Stimulated activated CD4-positive, alpha-beta T cell treated with anti-CD3 and anti-CD28 coated beads, Interleukin-1b, Interleukin-23, amount 100 ng/mL, for 4 hours (primary cell): ENCODE results near the gene SDK1.

ENCODE experiments used
- DNase-seq, 2 donors: peaks; one replicate each; pipeline ENCODE4 v3.0.0-alpha.2; 2020; ENCODE audit warnings: low read depth in 2 of 2

Gene SDK1

DNA sequence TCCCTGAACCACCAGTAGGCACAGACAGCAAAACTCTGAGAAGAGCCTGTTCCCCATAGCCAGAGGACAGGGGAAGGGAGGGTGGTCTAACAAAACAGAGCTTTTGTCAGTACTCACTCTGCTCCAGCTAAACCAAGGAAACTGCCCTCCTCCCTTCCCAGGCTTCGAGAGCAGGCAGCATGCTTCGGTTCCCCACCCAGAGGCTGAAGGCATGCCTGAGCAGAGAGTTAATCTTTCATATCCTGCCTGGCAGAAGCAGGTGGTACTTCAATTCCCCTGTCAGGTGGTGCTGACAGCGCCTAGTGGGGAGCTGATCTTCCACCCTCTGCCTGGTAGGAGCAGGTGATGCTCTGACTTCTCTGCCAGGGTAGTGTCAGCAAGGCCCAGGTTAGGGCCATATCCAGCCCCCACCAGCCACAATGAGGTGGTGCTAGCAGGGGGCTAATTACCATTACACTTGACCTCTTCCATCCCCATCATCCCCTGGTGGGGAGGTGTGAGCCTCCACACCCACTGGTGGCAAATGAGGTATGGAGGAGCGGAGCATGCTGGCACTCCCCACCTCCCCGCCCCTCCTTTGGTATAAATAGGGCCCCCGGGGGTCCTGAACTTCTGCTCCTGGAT lies 35.1 kb downstream of the SDK1 start:
- no peak for DNase-seq

DNA sequence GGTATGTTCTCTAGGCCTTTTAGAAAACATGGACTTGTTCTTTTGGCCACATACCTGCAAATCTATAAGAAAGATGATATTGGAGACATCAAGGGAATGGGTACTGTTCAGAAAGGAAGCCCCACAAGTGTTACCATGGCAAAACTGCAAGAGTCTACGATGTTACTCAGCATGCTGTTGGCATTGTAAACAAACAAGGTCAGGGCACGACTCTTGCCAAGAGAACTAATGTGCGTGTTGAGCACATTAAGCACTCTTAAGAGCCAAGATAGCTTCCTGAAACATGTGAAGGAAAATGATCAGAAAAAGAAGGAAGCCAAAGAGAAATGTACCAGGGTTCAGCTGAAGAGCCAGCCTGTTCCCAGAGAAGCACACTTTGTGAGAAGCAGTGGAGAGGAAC lies 37.1 kb downstream of the SDK1 start:
- DNase-seq, result no peak

DNA sequence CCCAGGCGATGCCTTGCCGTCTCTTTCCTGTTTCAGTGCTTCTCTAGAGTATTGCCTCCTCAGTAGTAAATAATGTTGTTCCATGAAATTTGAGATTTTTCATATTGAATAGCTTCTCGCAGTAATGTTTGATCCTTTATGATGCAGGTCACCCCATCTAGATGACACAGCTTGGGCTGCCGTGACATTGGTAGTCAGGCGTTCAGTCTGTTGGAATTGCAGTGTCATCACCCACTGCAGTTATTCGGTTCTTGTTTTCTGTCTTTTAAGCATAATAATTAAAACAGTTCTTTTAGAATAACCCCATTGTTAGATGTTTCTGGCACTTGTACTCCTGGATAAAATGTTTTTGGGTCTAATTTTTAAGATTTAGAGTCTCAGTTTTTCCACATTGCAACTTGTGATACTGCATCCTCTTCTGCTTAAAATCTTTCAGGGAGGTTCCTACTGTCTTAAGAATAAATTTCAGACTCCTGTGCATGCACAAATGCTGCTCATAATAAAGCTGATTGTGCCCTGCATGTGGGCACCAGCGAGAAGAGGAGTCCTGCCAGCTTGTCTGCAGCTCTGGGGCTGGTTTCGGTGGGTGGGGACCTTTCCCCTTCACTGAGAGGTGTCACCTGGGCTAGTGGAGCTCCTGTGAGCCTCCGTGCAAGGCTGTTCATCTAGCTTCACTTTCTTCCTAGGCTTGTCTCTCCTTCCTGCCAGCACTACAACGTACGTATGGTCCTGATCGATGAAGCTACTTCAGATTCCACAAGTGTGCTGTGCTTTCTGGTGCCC lies 44.8 kb downstream of the SDK1 start:
- no peak for DNase-seq

DNA sequence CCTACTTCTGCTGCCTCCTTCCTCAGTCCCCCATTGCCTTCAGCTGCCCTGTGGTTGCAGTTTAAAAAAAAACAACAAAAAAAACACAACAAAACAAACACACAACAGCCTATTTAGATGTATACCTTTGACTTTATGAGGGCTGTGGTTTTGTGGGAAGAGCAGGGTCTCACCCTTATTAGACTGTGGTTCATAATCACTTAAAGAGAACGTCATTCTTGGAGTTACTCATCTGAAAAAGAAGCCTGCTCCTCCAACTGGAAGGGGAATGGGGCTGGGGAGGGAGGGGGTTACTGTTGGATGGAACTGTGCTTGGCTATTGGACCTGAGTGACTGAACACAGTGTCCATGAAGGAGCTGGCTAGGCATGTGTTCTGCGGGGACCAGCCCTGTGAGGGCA lies 48.1 kb downstream of the SDK1 start:
- DNase-seq, result no peak

DNA sequence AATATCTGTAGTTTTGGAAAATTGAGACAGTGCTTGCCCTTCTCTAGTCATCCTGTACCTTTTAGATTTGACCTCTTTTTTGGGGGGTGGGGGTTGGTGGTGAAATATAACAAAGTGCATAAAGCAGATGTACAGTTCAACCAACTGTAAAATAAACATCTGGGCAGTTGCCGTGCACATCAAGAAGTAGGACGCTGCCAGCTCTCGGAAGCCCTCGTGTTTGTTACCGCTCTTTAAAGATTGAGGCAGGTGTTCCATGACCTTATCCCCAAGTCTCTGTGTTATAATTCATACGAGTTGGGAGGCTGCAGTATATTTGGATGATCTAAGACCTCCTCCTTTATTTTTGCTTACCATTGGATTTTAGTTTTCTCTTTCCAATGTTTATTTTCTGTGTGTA lies 55.1 kb downstream of the SDK1 start:
- no peak for DNase-seq

DNA sequence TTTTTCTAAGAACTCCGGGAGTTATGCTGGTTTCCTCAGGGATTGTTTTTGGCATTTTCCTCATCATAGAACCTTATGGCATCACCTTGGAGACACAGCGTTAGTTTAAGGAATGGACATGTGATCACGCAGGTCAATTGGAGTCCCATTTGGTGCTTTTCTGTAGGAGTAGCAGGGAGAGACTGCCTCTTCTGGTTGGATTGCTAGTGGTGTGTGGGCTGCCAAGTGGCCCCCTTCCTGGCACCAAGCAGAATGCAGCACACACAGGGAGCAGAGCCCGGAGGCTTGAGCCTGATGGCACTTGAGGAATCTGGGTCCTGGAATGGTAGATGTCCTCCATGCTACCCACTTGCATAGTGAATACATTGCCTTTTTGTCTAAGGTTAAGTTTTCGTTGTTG lies 57.9 kb downstream of the SDK1 start:
- no peak for DNase-seq

DNA sequence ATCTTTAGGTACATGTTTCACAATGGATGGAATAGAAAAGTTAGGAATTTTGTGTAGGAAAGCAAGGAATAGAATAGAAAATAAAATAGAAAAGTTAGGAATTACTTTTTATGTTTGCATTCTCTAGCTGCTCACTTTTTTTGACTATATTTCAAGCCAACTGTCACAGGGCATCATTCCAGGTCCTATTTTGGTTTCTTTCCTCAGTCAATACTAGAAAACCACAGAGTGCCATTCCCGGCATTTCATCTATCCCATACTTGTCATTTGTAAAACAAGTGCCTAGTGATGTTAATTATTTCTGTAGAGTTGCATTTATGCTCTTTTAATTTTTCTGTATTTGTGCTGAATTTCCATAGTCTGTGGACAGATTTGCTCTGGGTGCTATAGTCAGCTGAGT lies 66.2 kb downstream of the SDK1 start:
- no peak for DNase-seq

DNA sequence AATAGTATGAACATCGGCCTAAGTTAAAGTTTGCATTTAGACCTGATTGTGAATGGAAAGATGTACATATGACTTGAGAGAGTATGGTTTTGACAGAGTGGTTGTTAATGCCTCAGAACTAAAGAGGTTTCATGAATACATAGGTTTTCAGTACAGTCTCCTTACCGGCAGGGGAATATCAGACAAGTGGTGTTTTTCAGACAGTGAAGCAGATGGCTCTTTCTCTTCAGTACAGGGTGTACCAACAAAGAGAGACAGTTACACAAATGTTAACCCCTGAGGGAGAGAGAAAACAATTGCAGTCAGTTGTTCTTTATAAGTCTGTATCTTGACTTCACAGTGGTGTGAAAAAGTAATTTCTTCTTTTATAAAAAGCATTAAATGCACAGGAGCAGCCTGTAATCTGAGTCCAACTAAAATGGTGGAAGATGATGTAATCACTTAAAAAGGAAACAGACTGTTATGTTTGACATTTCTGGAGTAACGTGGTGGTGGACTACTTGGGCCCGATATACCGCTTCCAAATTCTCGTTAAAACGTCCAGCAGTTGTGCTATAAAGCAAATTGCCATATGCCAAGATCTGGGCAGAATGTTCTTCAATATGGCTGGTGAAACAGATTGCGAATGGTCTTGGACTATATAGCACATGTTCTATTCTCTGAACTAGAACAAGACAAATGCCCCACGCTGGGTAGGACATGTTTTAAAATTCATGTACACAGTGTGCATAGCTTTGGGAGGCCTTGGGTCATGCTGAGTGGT lies 69.2 kb downstream of the SDK1 start:
- no peak for DNase-seq

DNA sequence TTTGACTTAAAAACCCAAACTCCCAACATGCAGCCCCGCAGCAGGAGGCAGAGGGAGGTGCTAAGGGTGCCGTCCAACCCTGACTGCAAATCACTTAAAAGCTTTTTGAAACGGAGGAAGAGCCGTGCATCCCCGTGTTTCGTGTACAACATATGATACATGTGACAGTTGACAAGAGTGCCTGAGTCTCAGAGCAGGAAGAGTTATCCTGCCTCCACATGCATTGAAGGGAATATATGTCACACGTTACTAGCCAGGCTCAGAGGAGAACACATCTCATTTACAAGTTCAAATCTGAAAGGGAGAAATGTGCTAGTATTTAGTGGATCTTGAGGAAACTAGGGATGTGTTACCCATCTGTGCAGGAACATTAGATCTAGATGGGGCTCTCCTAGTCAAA lies 69.9 kb downstream of the SDK1 start:
- DNase-seq, result no peak

DNA sequence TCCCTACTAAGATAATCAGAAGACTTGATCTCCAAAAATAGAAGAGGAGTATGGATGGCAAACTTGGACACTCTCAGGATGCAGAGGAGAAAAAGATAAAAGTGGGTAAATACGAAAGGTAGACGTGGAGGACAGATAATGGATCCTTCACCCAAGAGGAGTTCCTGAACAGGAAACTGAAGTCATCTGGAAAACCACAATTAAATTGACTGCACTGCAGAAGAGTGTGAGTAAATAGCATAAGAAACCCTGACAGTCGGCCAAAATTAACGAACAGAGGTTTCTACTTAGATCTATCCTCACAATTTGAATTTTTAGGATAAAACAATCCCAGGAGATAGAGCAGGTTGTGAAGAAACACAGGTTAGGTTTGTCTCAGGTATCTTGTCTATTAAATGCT lies 70.5 kb downstream of the SDK1 start:
- DNase-seq, result no peak

DNA sequence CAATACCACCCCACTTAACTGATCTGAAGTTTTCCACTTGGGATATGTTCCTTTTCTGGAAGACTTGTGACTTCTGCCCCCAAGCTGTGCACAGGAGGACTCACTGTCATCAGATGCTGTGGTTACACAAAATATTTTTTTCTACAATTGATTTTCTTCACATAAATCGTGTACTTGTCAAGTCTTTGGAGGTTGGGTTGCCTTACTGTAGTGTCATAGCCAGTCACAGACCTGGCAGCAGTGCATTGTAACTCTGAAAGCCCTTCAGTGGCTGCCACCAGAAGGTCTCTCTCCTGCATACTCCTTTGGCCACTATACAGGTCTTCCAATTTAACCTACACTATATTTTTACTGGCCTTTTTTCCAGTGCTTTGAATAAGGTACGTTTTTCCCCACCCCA lies 73.2 kb downstream of the SDK1 start:
- no peak for DNase-seq

DNA sequence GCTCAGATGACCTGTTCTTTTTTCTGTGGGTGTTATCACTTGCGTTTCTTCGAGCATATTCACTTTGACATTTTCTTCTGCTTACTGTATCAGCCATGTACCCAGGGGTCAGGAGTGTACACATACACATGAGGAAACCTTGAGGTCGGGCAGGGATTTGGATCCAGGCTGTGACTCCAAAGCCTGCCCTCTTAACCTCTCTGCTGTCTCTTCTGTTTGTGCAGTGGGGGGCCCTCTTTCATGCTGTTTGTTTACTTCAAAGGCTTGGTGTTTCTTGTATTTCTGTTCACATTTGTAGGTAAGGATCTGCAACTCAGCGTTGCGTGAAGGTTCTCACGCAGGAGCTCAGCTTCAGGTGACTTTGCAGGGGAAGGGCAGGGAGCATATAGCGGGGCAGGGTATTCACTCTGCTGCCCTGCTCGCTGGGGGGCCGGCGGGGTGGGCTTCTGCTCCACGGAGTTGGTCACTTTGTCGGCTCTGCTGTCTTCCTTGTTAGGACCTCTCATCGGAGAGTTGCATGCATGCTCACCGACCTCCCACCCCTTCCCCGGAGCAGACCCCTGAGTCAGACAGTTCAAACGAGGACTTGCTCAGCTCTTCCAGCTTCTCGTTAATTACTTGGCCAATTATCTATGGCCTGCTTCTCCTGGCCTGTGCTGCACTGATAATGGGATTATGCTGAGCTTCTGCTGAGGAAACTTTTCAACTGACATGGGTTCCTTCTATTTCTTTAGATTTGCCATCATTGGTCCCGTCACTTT lies 77.5 kb downstream of the SDK1 start:
- DNase-seq, result no peak

DNA sequence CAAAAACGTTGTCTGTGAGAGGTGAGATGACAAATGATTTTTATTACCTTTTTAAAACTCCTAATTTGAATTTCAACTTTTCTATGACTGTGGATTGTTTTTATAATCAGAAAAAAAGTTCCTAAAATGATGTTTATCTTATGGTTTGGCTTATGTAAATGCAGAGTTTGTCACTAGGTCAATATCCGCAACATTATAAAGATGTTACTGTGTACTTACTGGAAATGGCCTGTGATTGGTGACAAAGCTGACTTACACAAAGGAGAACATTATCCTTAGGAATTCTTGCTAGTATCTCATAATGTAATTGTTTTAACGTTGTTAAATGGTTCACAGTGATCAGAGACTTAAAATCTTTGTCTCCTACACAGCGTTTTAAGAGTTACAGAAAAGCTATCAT lies 79.0 kb downstream of the SDK1 start:
- DNase-seq, result no peak

DNA sequence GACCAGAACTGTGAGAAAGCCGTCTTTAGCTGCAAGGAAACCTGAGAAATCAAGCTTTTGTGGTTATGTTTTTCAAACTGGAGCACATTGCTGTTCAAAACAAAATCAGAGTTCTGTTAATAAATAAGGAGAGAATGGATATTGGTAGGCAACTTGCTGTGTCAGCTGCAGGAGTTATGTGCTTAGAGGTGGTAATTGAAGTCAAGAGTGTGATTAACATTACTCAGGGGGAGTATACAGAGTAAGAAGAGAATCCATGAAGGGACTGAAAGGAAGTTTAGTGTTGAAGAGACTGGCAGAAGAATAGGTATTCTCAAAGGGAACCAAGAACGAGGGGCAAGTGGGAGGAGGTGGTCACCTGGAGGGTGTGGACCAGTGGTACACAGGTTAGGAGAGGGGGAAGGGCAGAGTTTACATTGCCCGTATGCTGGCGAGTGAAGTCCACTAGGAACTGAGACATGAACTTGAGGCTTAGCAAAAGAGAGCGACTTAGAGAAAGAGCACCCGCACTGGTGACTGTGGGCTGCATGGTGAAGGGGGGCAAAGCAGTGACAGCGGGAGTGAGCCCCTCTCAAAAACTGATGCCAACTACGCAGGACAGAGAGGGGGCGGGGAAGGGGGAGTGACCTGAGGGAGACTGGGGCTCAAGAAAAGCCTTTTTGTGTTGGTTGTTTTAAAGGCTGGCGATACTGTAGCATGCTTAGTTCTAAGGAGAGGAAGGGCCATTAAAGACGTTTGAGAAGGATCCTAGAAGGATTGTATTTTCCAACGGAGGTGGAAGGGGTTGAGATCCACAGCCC lies 80.0 kb downstream of the SDK1 start:
- DNase-seq, result no peak

DNA sequence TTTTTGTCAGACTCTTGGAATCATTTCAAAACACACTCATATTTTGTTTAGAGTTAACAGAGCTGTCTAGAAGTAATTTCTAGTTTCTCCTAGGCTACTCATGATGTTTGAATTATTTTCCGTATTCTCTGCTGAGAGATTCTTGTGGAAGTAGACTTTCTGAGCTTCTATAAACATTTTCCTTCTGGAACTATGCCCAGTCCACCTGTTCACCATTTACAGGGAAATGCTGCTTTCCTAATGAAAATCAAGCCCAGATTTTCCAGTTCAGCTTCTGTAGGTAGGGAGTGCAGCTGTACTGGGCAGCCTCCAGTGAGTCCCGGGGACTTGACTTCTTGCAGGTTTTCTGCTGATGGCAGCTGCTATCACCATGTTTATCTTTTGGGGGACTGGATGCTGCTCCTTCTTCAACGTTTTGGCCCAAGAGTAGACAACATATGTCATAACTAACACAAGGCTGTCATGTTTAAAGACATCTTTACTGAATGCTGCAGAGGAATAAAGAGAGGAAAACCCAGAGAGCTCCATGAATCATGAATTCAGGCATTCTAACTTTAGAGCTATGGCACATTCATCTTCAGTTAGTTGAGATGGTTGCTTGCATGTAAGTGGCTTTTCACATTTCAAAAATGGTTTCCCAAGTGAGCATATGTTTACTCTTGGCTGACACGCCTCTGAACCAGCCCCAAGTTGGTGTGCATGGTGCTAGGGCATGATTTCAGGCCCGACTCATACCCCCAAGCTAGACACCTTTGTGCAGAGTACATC lies 85.6 kb downstream of the SDK1 start:
- DNase-seq, result no peak

DNA sequence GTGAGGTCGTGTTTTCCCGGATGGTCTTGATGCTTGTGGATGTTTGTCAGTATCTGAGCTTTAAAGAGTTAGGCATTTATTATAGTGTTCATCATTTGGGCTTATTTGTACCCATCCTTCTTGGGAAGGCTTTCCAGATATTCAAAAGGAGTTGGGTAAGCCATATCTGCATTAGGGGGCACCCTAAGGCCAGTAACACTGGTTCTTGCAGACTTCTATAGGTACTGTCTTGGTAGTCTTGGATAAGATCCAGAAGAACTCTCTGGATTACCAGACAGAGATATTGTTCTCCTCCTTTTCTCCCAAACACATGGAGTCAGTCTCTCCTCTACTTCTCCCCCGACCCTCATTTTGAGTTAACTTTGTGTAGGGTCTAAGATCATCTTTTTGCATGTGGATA lies 92.8 kb downstream of the SDK1 start:
- no peak for DNase-seq

DNA sequence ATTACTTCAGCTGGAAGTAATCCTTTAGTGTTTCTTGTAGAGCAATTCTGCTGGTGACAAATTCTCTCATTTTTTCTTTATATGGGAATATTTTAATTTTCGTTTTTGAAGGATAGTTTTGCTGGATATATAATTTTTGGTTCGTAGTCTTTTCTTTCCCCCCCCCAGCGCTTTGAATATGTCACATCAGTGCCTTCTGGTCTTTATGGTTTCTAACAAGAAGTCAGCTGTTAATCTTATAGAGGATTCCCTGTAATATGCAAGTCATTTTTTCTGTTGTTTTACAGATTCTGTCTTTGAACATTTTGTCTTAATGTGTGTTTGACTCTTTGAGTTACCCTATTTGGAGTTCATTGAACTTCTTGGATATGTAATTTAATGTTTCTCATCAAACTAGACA lies 96.3 kb downstream of the SDK1 start:
- no peak for DNase-seq

DNA sequence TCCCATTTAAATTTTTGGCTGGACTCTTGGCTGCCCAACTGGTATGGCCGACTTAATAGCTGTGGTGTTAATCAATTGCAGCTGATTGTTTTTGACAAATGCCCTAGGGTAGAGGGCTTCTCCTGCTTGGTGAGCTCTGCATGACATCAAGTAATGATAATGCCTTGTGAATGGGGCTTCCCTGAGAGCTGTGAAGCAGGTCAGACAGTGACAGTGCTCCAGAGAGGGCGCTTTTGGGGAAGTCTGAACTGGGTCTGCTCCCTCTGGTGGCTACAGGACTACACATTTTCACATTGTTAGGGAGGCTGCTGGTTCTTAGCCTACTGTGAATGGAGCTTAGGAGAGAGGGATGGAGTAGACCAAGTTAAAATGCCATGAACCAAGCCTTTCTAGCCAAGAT lies 98.8 kb downstream of the SDK1 start:
- no peak for DNase-seq

DNA sequence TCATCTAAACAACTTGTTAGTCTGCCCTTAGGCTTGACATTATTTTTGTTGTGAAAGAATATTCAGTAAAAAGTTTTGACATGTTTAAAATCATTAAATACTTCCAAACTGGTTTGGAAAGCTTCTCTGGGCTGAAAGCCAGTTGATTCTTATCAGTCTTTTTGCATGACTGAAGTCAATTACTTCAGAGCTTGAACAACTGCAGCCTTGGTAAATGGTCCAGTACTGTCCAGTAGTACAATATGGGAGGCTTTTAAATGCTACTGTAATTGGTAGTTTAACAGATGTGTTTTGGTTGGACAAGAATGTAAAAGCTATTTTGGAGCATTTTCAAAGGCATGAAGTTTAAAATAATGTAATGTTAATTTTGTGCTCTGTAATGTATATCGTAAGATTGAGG lies 103.4 kb downstream of the SDK1 start:
- no peak for DNase-seq

DNA sequence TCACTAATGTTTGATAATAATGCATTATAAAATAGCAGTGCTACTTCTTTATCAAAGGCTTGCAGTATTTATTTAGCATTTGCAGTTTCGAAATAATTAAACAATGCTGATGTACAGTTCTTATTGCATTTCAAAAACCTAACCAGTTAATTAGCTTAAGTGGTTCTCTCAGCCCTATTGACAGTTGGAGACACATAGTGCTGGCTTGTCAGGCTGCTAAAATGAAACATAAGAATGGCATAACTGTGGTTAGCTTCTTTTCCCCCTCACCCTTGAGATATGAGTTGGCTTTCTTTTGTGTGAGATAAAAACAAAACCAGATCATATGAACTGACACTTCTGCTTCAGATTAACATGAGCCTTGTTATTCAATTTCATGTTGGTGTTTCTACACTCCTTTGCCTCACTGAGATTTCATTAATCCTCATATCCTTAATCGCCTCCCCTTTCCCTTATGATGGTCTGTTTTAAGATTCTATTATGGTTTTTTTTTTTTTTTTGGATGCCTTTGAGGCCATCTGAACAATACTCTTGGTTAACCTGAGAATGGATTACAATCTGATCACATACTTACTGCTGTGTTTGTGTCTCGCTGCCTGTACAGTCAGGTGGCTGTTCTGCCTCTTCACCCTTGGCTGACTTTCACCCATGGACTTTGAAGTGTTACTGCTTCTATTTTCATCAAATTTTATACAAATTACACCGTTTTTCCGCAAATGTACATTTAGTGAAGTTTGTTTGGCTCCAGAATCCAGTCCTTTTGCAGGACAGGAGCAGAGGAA lies 108.0 kb downstream of the SDK1 start:
- no peak for DNase-seq
